Vagina (tissue), 2 donors: ENCODE data around the gene SPINK13.
"Not testable (repeated sequence)": the region's sequence is repeated elsewhere in the genome, so short reads cannot be mapped to it uniquely, and the experiment has no call there.

Experiments used
- POLR2AphosphoS5 ChIP-seq, 2 donors: sonication (generic); formaldehyde crosslinking; IDR thresholded peaks; one replicate each; pipeline ENCODE4 v1.9.0; 2017; ENCODE audit warnings: antibody characterized with exemption in 2 of 2, mild to moderate bottlenecking in 2 of 2, low read depth in 1 of 2; ENCODE audit not compliant: insufficient read depth in 1 of 2
- TF ChIP-seq, protein P1 (sequence below), 3 experiments: fragments of 450-650 bp in 2 of 3; fragments of 200-600 bp in 1 of 3; sonication (generic) in 1 of 3; IDR thresholded peaks; one replicate each; pipeline ENCODE4 v1.5.1; 2017 to 2019; ENCODE audit warnings: antibody characterized with exemption in 3 of 3, mild to moderate bottlenecking in 2 of 3, moderate library complexity in 2 of 3

DNA sequence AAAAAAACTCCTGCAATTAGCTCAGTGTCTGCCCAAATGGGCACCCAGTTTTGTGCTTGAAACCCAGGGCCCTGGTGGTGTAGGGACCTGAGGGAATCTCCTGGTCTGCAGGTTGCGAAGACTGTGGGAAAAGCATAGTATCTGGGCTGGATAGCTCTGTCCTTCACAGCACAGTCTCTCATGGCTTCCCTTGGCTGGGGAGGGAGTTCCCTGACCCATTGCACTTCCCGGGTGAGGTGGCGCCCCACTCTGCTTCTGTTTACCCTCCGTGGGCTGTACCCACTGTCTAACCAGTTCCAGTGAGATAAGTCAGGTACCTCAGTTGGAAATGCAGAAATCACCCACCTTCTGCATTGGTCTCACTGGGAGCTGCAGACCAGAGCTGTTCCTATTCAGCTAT lies 12.7 kb downstream of the SPINK13 start:
- TF ChIP-seq, protein P1, sequence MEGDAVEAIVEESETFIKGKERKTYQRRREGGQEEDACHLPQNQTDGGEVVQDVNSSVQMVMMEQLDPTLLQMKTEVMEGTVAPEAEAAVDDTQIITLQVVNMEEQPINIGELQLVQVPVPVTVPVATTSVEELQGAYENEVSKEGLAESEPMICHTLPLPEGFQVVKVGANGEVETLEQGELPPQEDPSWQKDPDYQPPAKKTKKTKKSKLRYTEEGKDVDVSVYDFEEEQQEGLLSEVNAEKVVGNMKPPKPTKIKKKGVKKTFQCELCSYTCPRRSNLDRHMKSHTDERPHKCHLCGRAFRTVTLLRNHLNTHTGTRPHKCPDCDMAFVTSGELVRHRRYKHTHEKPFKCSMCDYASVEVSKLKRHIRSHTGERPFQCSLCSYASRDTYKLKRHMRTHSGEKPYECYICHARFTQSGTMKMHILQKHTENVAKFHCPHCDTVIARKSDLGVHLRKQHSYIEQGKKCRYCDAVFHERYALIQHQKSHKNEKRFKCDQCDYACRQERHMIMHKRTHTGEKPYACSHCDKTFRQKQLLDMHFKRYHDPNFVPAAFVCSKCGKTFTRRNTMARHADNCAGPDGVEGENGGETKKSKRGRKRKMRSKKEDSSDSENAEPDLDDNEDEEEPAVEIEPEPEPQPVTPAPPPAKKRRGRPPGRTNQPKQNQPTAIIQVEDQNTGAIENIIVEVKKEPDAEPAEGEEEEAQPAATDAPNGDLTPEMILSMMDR (IDR thresholded peaks at IDR 0.05): not testable (repeated sequence)
- not testable (repeated sequence) for TF ChIP-seq POLR2AphosphoS5 (IDR thresholded peaks at IDR 0.05; ENCODE audit: insufficient read depth in 1 of 2, low read depth in 1 of 2)
